A673 (cell line): ENCODE data around the gene SLC17A8. TPM values are rescaled to one million over a fixed set of nuclear protein-coding genes. Genes with fewer than 3 reads are reported as not detected.

Experiments
- BruUV-seq: library from RNA; stranded (reverse); fragments of 400-500 nt; replicated peaks from 2 replicates; lab custom pipeline; 2021; lab: Mats Ljungman, UMichigan
- CTCF ChIA-PET: fragments of 300-600 bp; sonication (Branson Sonifier 250); formaldehyde crosslinking; loops from one replicate; lab custom pipeline; 2022; ENCODE audit warnings: antibody characterized with exemption; lab: Charles Lee
- POLR2A ChIA-PET: fragments of 300-600 bp; sonication (Branson Sonifier 250); formaldehyde crosslinking; loops from one replicate; lab custom pipeline; 2022; ENCODE audit warnings: antibody characterized with exemption; ENCODE audit not compliant: low non-redundant PET; lab: Charles Lee
- DNase-seq: peaks from one replicate; pipeline ENCODE4 v3.0.0-alpha.2; 2015; ENCODE audit warnings: low spot score
- H3K27ac ChIP-seq: fragments of 200-600 bp; sonication (generic); 2 replicates; pipeline ENCODE4 v1.5.1; 2016; ENCODE audit warnings: mixed run types, low read depth, mild to moderate bottlenecking, mixed read lengths, antibody characterized with exemption, low read length; ENCODE audit not compliant: poor library complexity, severe bottlenecking
- H3K27me3 ChIP-seq: fragments of 200-600 bp; sonication (generic); replicated peaks from 2 replicates; pipeline ENCODE4 v1.6.1; 2017; ENCODE audit warnings: mixed run types, low read depth, mild to moderate bottlenecking, mixed read lengths, antibody characterized with exemption, low read length; ENCODE audit not compliant: insufficient read depth, poor library complexity
- H3K36me3 ChIP-seq: fragments of 200-600 bp; sonication (generic); 2 replicates; pipeline ENCODE4 v1.6.1; 2016; ENCODE audit warnings: mixed run types, mild to moderate bottlenecking, mixed read lengths, antibody characterized with exemption, low read length; ENCODE audit not compliant: insufficient read depth, poor library complexity, severe bottlenecking
- H3K4me1 ChIP-seq: fragments of 200-600 bp; sonication (generic); 2 replicates; pipeline ENCODE4 v1.6.1; 2017; ENCODE audit warnings: mixed run types, mild to moderate bottlenecking, mixed read lengths, antibody characterized with exemption, low read length; ENCODE audit not compliant: insufficient read depth, poor library complexity, severe bottlenecking
- H3K4me3 ChIP-seq: fragments of 200-600 bp; sonication (generic); 2 replicates; pipeline ENCODE4 v1.5.1; 2016; ENCODE audit warnings: low read depth, mixed run types, mild to moderate bottlenecking, mixed read lengths, low read length; ENCODE audit not compliant: poor library complexity, severe bottlenecking
- H3K9me3 ChIP-seq: fragments of 200-600 bp; sonication (generic); 2 replicates; pipeline ENCODE4 v1.6.1; 2016; ENCODE audit warnings: mixed run types, low read depth, mild to moderate bottlenecking, mixed read lengths, antibody characterized with exemption, low read length; ENCODE audit not compliant: poor library complexity, severe bottlenecking
- EZH2 ChIP-seq: fragments of 200-600 bp; sonication (generic); IDR thresholded peaks from 2 replicates; pipeline ENCODE4 v1.6.1; 2017; ENCODE audit warnings: borderline replicate concordance, low read depth, mild to moderate bottlenecking, mixed read lengths, antibody characterized with exemption, low read length; ENCODE audit not compliant: poor library complexity, severe bottlenecking
- intact Hi-C: fragments of 100-400 bp; cut with micrococcal nuclease; formaldehyde crosslinking; loops from one replicate; pipeline ENCODE4 v1.10.0; 2022; ENCODE audit not compliant: unreplicated experiment
- total RNA-seq: library from RNA; stranded (reverse); gene quantifications from 2 replicates; pipeline ENCODE4 v1.2.3, GENCODE V29; 2021
- TF ChIP-seq, protein P1 (sequence below): fragments of 300-800, 200-600 bp; sonication (generic); conservative IDR thresholded peaks from 2 replicates; pipeline ENCODE4 v1.5.1; 2017; ENCODE audit warnings: low read depth, mild to moderate bottlenecking, antibody characterized with exemption, low read length, moderate library complexity, mixed read lengths

Gene SLC17A8
- total RNA-seq, 1 experiment from 2014 or later = not detected

- ChIA-PET POLR2A (no interaction called here), CTCF (no interaction called here)
- peak; percentile 23 for DNase-seq
- no peaks in the 10 kb centered on the region for H3K9me3 ChIP-seq
- no peaks in the 10 kb centered on the region for H3K4me1 ChIP-seq
- H3K36me3 ChIP-seq = no peaks in the 10 kb centered on the region
- BruUV-seq = no TSS peak
- no peak overlapping the region for H3K4me3 ChIP-seq
- no peak overlapping the region for H3K27ac ChIP-seq
- intact Hi-C loops = loop anchor here (10.0 kb wide), 1 partner anchor 577 kb away; no protein-coding TSS in a partner anchor
- no peaks in the 10 kb centered on the region for H3K27me3 ChIP-seq
- TF ChIP-seq, protein P1, sequence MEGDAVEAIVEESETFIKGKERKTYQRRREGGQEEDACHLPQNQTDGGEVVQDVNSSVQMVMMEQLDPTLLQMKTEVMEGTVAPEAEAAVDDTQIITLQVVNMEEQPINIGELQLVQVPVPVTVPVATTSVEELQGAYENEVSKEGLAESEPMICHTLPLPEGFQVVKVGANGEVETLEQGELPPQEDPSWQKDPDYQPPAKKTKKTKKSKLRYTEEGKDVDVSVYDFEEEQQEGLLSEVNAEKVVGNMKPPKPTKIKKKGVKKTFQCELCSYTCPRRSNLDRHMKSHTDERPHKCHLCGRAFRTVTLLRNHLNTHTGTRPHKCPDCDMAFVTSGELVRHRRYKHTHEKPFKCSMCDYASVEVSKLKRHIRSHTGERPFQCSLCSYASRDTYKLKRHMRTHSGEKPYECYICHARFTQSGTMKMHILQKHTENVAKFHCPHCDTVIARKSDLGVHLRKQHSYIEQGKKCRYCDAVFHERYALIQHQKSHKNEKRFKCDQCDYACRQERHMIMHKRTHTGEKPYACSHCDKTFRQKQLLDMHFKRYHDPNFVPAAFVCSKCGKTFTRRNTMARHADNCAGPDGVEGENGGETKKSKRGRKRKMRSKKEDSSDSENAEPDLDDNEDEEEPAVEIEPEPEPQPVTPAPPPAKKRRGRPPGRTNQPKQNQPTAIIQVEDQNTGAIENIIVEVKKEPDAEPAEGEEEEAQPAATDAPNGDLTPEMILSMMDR = peak; percentile 42
- no peak for TF ChIP-seq EZH2
Measured at GRCh38 chr12:100391856-100392255, 35.0 kb downstream of the SLC17A8 start.

DNA sequence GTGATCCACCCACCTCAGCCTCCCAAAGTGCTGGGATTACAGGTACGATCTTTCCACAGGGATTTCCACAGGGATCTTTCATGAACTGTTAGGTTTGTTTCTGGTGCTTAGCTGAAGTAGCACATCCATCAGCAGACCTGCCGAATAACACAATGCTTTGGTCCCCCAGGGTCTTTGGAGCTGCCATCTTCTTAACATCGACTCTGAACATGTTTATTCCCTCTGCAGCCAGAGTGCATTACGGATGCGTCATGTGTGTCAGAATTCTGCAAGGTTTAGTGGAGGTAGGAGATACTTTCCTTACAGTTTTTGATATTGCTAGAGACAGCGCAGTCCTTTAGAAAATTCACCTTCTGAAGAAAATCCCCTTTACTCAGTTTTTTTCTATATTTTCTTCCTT is 36.3 kb downstream of the SLC17A8 start:
- no TSS peak for BruUV-seq
- no peak for DNase-seq
- TF ChIP-seq EZH2 = no peak
- TF ChIP-seq, protein P1 = no peak
- ChIA-PET POLR2A (no interaction called here), CTCF (no interaction called here)
- intact Hi-C loops = loop anchor here (10.0 kb wide), 1 partner anchor 578 kb away; no protein-coding TSS in a partner anchor
- Histone ChIP-seq H3K9me3 (no peaks in the 10 kb centered on the region), H3K27ac (no peak overlapping the region), H3K36me3 (no peaks in the 10 kb centered on the region), H3K27me3 (no peaks in the 10 kb centered on the region), H3K4me3 (no peak overlapping the region), H3K4me1 (no peaks in the 10 kb centered on the region)

- POLR2A ChIA-PET = no interaction called here
- TF ChIP-seq, protein P1 = no peak
- TF ChIP-seq EZH2 = no peak
- DNase-seq = no peak
- BruUV-seq = no TSS peak
- Histone ChIP-seq H3K4me1 (no peaks in the 10 kb centered on the region), H3K4me3 (no peak overlapping the region), H3K27me3 (no peaks in the 10 kb centered on the region), H3K36me3 (no peaks in the 10 kb centered on the region), H3K9me3 (no peaks in the 10 kb centered on the region), H3K27ac (no peak overlapping the region)
- intact Hi-C loops = loop anchor here (10.0 kb wide), 1 partner anchor 581 kb away; no protein-coding TSS in a partner anchor
- CTCF ChIA-PET = no interaction called here
Measured at GRCh38 chr12:100395811-100396210, 38.9 kb downstream of the SLC17A8 start.
